ENCODE data around the gene OSBPL8.

Gene OSBPL8

DNA sequence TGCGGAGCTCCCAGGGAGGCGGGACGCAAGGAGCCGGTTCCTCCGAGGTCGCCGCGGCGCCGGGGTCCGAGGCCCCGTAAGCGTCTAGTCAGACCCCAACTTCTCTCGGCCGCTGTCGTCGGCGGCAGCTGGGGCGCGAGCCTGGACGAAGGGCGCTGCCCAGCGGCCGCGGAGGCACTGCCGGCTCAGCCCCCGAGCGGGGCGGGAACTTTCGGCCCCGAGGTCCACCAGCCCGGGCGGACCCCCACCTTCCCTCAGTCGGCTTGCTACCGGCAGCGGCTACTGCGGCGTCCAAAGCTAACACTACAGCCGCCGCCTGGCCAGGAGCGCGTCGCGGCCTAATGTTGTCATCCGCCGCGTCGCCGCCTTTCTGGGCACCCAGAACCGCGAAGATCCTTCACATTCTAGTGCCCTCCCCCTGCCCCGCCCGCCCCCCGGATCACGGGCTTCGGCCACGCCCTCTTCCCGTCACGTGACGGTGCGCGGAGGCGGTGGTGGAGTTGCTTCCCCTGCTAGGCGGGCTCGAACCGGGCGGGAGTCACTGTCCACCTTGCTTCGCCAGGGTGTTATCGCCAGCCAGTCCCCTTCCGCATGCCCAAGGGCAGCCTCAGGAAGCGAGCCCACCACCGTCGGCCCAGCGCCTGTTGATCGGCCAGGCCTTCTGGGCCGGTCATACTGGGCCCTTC, at the start of gene OSBPL8:
Gene OSBPL8 (minus strand): TSS at position 372 of the 686 bp plus-strand sequence. CDS start 72,220 bp downstream, outside the sequence.
- peak; percentile 96 for DNase-seq (ENCODE audit: low read depth)

- no peak for DNase-seq (ENCODE audit: low read depth)
These were observed 48.5 kb upstream of the OSBPL8 start for GRCh38 chr12:76608070-76608469.

- DNase-seq (ENCODE audit: low read depth), result no peak
These were observed 35.5 kb upstream of the OSBPL8 start for GRCh38 chr12:76595056-76595455.

DNA sequence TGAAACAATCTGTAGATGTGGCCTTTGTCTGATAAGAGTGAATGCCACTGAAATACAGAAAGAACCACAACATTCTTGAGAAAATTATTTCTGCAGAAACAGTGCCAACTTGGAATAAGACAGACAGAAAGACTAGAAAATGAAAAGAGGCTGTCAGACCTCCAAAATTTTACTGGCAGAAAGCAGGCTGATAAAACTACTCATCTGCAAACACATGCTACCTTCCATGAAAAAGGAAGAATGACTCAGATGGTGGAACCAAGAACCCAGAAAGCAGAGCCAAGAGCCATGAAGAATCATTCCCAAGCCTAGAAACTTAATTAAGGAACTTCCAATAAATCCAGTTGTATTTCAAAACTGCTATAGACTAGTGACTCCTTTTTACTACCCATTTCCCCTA, 31.9 kb upstream of the OSBPL8 start:
- DNase-seq (ENCODE audit: low read depth), result no peak

- DNase-seq (ENCODE audit: low read depth), result no peak
These were observed 30.6 kb upstream of the OSBPL8 start for GRCh38 chr12:76590131-76590530.

DNA sequence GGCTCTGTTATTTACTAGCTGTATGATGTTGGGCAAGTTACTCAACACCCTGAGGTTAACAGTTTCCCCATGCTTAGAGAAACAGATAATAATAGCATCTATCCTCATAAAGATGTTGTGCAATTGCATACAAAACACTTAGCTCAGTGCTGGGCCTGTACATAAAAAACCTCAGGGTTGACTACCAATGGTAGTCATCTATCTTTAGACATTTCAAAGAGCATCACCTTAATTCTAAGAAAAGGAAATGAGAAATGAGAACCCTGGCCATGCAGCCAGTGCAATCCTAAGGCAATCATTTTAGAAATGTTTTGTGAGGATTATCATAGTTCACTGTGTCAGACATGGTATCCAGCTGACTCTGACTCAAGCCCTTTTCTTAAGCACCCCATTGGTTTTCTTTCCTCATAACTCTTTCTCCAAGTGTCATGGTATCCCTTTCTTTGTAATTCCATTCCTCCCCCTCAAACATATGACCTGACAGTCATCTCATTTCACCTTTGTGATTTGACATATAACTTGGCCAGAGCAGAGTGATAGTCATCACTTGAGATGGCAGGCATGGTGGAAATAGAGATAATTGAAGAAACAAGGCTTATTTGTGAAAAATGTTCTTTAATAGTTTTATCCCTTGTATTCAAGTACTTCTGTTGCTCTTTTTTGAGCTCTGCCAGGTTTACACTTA, 29.5 kb upstream of the OSBPL8 start:
- no peak for DNase-seq (ENCODE audit: low read depth)

DNA sequence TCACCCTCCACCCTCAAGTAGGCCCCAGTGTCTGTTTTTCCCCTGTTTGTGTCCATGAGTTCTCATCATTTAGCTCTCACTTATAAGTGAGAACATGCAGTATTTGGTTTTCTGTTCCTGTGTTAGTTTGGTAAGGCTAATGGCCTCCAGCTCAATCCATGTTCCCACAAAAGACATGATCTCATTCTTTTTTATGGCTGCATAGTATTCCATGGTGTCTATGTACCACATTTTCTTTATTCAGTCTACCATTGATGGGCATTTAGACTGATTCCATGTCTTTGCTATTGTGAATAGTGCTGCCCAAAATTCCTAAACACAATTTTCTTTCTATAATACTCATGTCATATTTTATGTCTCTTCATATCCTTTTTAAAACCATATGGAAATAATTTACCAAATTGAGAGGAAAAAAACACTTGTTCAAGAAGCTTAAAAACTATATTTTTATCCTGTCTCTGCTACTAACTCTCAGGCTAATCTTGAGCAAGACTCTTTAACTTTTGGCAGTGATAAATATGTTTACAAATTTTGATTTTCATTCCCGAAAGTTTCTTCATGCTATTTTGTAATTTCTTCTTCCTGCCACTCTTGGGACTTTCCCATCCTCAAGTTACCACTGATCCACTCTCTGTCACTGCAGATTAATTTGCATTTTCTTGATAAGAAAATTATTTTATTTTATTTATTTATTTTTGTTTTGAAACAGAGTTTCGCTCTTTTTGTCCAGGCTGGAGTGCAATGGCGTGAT, 28.0 kb upstream of the OSBPL8 start:
- no peak for DNase-seq (ENCODE audit: low read depth)

DNA sequence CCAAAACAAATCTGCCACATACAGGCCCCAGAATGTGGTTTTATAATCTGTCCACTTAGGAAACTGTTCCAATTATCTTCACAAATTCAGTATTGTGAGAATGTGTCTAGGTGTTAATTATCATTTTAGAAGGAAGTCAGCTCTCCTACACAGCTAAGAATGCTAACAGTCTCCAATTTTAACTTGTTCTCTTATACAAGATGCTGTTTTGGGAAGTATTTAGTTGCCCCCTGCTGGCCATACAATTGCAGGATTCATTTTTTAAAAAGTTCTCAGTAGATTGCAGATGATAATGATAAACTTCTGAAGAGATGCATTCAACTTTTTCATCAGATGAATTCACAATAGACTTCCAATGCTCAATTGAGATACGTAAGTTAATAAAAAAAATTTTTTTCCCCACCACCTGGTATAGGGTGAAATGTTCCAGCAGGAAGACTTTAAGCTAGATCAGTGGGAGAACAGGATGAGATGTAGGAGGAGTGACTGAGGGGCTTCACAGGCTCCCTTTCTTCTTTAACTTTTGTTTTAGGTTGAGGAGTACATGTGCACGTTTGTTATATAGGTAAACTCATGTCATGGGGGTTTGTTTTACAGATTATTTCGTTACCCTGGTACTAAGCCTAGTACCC, 27.3 kb upstream of the OSBPL8 start:
- no peak for DNase-seq (ENCODE audit: low read depth)

- no peak for DNase-seq (ENCODE audit: low read depth)
These were observed 23.7 kb upstream of the OSBPL8 start for GRCh38 chr12:76583301-76583700.

DNA sequence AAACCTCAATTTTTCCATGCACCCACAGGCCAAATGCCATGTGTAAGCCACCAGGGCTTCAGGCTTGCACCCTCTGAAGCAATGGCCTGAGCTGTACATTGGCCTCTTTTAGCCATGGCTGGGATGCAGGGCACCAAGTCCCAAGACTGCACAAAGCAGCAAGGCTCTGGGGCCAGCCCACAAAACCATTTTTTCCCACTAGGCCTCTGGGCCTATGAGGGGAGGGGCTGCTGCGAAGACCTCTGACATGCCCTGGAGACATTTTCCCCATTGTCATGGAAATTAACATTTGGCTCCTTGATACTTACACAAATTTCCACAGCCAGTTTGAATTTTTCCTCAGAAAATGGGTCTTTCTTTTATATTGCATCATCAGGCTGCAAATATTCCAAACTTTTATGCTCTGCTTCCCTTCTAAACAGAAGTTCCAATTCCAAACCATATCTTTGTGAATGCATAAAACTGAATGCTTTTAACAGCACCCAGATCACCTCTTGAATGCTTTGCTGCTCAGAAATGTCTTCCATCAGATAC, 14.3 kb upstream of the OSBPL8 start:
- no peak for DNase-seq (ENCODE audit: low read depth)

DNA sequence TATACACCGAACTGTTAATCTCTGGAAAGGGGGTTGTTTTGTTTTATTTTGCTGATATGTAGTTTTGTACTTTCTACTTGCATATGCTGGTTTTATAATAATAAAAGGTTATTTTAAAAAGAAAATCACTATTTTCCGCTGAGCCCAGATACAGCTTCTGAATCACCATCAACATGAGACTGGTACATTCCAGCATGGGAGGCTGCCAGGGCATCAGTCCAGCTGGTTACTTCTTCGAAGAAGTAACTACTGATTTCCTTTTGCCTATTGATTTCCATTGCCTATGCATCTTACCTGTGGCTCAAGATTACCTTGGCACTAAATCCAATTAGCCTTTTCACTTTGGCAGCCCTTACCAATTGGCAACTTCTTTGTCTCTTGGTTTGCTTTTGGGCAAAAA, 11.7 kb upstream of the OSBPL8 start:
- no peak for DNase-seq (ENCODE audit: low read depth)

DNA sequence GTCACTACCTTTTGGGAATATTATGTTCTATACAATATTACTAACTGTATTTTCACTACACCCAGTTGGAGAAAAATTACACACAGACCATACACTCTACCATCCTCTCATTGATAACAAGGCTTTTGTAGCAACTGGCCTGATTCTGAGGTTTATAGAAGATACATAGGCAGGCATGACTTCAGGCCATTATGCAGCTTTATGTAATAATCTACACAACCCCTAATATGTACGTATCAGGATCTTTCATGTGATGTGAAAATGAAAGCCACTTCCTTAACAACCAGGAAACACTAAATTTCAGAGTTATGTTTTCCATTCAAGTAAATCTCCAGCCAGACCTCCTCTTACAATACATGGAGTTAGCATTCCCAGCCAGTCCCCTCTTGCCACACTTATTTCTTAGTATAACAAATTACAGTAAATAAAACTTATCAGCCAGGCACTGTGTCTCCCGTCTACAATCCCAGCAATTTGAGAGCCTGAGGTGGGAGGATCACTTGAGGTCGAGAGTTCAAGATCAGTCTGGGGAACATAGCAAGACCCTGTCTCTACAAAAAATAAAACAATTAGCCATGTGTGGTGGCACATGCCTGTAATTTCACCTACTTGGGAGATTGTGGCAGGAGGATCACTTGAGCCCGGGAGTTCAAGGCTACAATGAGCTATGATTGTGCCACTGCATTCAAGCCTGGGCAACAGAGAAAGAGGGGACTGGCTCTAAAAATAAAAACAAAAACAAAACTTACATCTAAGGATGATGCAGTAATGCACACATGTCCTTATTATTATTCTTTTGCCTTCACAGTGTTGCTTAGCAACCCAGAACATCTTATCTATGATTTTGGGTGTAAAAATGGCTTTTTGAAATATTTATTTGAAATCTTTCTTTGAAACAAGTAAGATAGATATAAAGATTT, 10.4 kb upstream of the OSBPL8 start:
- no peak for DNase-seq (ENCODE audit: low read depth)

DNA sequence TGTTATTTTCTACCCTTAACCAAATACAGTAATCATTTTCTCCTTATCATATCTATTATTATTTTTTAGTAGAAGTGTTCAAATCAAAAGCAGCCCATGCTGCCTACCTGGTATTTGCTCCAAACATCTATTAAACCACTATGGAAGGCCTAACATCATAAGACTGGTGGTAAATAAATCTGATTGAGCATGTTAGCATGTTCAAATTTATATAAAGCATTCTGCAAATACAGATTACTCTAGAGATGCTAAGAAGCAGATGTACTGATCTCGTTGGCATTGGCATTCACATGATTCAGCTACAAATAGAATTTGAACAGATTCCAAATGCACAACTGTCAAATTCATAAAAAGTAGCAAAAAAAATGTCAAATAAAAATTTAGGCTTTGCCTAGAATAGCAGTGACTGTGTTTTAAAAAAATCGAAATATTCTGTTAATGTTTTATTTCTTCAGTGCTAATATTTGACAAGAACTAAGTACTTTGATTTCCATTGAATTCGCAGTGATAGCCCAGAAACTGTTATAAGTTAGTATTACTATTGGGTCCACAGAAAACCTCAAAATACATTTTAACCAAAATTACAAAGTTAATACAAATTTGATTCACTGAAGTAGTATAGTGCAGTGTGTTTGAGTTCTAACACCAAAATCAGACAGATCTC, 9.4 kb upstream of the OSBPL8 start:
- DNase-seq (ENCODE audit: low read depth), result no peak

- no peak for DNase-seq (ENCODE audit: low read depth)
These were observed 8.6 kb upstream of the OSBPL8 start for GRCh38 chr12:76568130-76568529.

GRCh38 chr12:76563061-76563460, 3.5 kb upstream of the OSBPL8 start:
- DNase-seq (ENCODE audit: low read depth), result no peak

- no peak for DNase-seq (ENCODE audit: low read depth)
These were observed 2.6 kb upstream of the OSBPL8 start for GRCh38 chr12:76562130-76562529.

DNA sequence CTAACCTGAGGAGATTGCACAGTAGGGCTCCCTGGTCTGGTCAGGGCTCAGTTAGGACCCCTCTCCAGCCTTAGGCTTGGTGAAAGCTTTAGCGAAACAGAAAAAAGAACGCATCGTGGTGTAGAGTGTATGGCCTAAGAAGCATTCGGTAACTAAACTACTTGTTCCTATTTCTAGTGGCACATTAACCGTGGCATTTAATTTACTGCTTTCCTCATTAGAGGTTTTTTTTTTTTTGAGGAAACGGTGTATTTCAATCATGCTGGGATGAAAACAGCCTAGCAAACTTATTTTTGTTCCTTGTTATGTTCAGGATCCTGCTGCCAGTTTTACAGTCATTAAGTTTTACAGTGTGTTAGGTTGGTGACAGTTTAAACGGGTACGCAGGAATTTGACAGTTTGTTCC, 518 bp upstream of the OSBPL8 start:
- DNase-seq (ENCODE audit: low read depth), result no peak

- DNase-seq (ENCODE audit: low read depth), result peak; percentile 69
These were observed 729 bp downstream of the OSBPL8 start for GRCh38 chr12:76558684-76559399.

DNA sequence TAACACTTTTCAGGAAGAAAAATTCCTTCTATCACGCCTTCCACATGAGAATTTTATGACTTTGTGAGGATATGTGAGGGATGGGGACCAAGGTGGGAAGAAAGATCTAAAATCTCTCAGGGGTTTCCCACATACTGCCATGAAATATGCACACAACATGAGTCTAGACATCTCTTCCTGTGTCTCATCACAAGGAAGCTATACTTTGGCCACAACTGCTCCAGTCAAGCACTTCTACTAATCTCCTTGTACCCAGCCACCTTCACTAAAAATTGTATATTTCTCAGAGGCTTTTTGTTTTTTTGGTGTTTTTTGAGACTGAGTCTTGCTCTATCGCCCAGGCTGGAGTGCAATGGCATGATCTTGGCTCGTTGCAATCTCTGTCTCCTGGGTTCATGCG, 3.2 kb downstream of the OSBPL8 start:
- no peak for DNase-seq (ENCODE audit: low read depth)

- DNase-seq (ENCODE audit: low read depth), result no peak
These were observed 3.8 kb downstream of the OSBPL8 start for GRCh38 chr12:76555797-76556196.

Data from activated T-helper 9 cell treated with anti-CD3 and anti-CD28 coated beads, Interleukin-2, amount 50 U/mL, for 16 hours (primary cell).